Esophagus squamous epithelium (tissue), 4 donors: ENCODE results near the gene TRAPPC13.

Experiments
- CTCF ChIP-seq, 6 experiments: fragments of 450-650 bp in 4 of 6; fragments of 200-600 bp in 2 of 6; sonication (generic) in 2 of 6; IDR thresholded peaks; one replicate each; pipeline ENCODE4 v1.5.1; 2016 to 2019; ENCODE audit warnings: antibody characterized with exemption in 6 of 6, mild to moderate bottlenecking in 4 of 6, moderate library complexity in 4 of 6
- POLR2A ChIP-seq, 4 donors: fragments of 450-650 bp; IDR thresholded peaks; one replicate each; pipeline ENCODE4 v1.6.1; 2017; ENCODE audit warnings: antibody characterized with exemption in 4 of 4, mild to moderate bottlenecking in 4 of 4, moderate library complexity in 3 of 4

GRCh38 chr5:65612298-65612907 lies 12.4 kb upstream of the TRAPPC13 start:
- TF ChIP-seq CTCF (IDR thresholded peaks at IDR 0.05) (no peak), POLR2A (IDR thresholded peaks at IDR 0.05) (no peak)
